HG02884 (cell line): ENCODE data around the gene ITFG1.
A peak's percentile ranks its signal among the peaks of the same experiment; 100 is the strongest.
"Not testable (repeated sequence)": the region's sequence is repeated elsewhere in the genome, so short reads cannot be mapped to it uniquely, and the experiment has no call there.

Experiments
- ATAC-seq: cut with Tn5 transposase; IDR thresholded peaks from one replicate; pipeline ENCODE4 v1.9.1; 2021; ENCODE audit warnings: mild to moderate bottlenecking, moderate library complexity; ENCODE audit not compliant: unreplicated experiment

Gene ITFG1

GRCh38 chr16:47347021-47347696 lies 113.7 kb downstream of the ITFG1 start:
- not testable (repeated sequence) for ATAC-seq

- no peak for ATAC-seq
Observed at GRCh38 chr16:47342055-47342454, 118.8 kb downstream of the ITFG1 start.

GRCh38 chr16:47330562-47330961 lies 130.3 kb downstream of the ITFG1 start:
- not testable (repeated sequence) for ATAC-seq

GRCh38 chr16:47324309-47324708 lies 136.6 kb downstream of the ITFG1 start:
- not testable (repeated sequence) for ATAC-seq

- ATAC-seq: no peak
Observed at GRCh38 chr16:47323241-47323640, 137.6 kb downstream of the ITFG1 start.

- ATAC-seq: no peak
Observed at GRCh38 chr16:47320546-47321310, 140.1 kb downstream of the ITFG1 start.

- no peak for ATAC-seq
Observed at GRCh38 chr16:47317465-47318240, 143.2 kb downstream of the ITFG1 start.

GRCh38 chr16:47316442-47317015 lies 144.3 kb downstream of the ITFG1 start:
- ATAC-seq: no peak

- no peak for ATAC-seq
Observed at GRCh38 chr16:47311738-47312505, 148.9 kb downstream of the ITFG1 start.

GRCh38 chr16:47310792-47311211 lies 150.1 kb downstream of the ITFG1 start:
- peak; percentile 72 for ATAC-seq

GRCh38 chr16:47309581-47310312 lies 151.1 kb downstream of the ITFG1 start:
- ATAC-seq: no peak

- ATAC-seq: no peak
Observed at GRCh38 chr16:47308601-47309000, 152.3 kb downstream of the ITFG1 start.

- no peak for ATAC-seq
Observed at GRCh38 chr16:47304563-47304962, 156.3 kb downstream of the ITFG1 start.

- ATAC-seq: no peak
Observed at GRCh38 chr16:47299587-47299986, 161.3 kb downstream of the ITFG1 start.

- no peak for ATAC-seq
Observed at GRCh38 chr16:47284999-47285398, 175.9 kb downstream of the ITFG1 start.

- ATAC-seq: no peak
Observed at GRCh38 chr16:47278306-47278970, 182.4 kb downstream of the ITFG1 start.

GRCh38 chr16:47276522-47276921 lies 184.3 kb downstream of the ITFG1 start:
- ATAC-seq: no peak

GRCh38 chr16:47262938-47263337 lies 197.9 kb downstream of the ITFG1 start:
- no peak for ATAC-seq

GRCh38 chr16:47260503-47260902 lies 200.4 kb downstream of the ITFG1 start:
- ATAC-seq: no peak
